HepG2 (cell line): Measurements from ENCODE around the gene SPDYE5. TPM values are rescaled to one million over a fixed set of nuclear protein-coding genes. Genes with fewer than 3 reads are reported as not detected.
"Not testable (repeated sequence)": the region's sequence is repeated elsewhere in the genome, so short reads cannot be mapped to it uniquely, and the experiment has no call there.

Source experiments
- ATAC-seq: fragments of 200-7000 bp; cut with Tn5 transposase; 3 replicates; pipeline ENCODE4 v1.9.1; 2020; ENCODE audit warnings: mild to moderate bottlenecking, moderate library complexity
- BruUV-seq: library from RNA; stranded (reverse); fragments of 400-500 nt; replicated peaks from 2 replicates; lab custom pipeline; 2021; lab: Mats Ljungman, UMichigan
- CTCF ChIA-PET: fragments of 300-600 bp; formaldehyde crosslinking; extraction: SDS; loops from one replicate; lab custom pipeline; 2021; ENCODE audit warnings: low total read pairs, inconsistent platforms, low intra/inter-chr PET ratio; lab: Yijun Ruan, JAX
- POLR2A ChIA-PET: fragments of 350-600 bp; sonication (Branson Sonifier 250); formaldehyde crosslinking; loops from one replicate; lab custom pipeline; 2020; ENCODE audit warnings: antibody characterized with exemption, inconsistent platforms; lab: Yijun Ruan, JAX
- DNase-seq: peaks from one replicate; pipeline ENCODE4 v3.0.0-alpha.2; 2015; ENCODE audit warnings: low spot score
- FAIRE-seq: peaks from 3 replicates; lab custom pipeline; 2011; peaks lifted over from hg19 to GRCh38; lab: Jason Lieb, UNC
- H2AFZ ChIP-seq: one replicate; pipeline ENCODE4 v1.6.1; 2011; ENCODE audit warnings: low read length, inconsistent platforms
- H3K27ac ChIP-seq: fragments of 300-600 bp; 3 replicates; pipeline ENCODE4 v1.8.0; 2011; ENCODE audit warnings: mixed run types, mild to moderate bottlenecking, mixed read lengths, low read length, inconsistent platforms; ENCODE audit not compliant: insufficient read depth; ENCODE audit errors: extremely low read length
- H3K27me3 ChIP-seq, 2 experiments: fragments of 200-600 bp in 1 of 2; 2 replicates in 1 of 2; 3 replicates in 1 of 2; pipeline versions ENCODE4 v1.6.0 to v1.8.0; 2011; ENCODE audit warnings: low read length in 2 of 2, mild to moderate bottlenecking in 2 of 2, moderate library complexity in 2 of 2, inconsistent platforms in 1 of 2; ENCODE audit not compliant: insufficient read depth in 2 of 2, control insufficient read depth in 1 of 2
- H3K36me3 ChIP-seq, 2 experiments: fragments of 200-600 bp in 1 of 2; replicated peaks in 1 of 2; 2 replicates in 1 of 2; 3 replicates in 1 of 2; pipeline versions ENCODE4 v1.5.1 to v1.8.0; 2011; ENCODE audit warnings: low read length in 2 of 2, inconsistent platforms in 1 of 2; ENCODE audit not compliant: insufficient read depth in 2 of 2, control insufficient read depth in 1 of 2
- H3K4me1 ChIP-seq: 2 replicates; pipeline ENCODE4 v1.5.1; 2012; ENCODE audit warnings: low read length, inconsistent platforms; ENCODE audit not compliant: insufficient read depth
- H3K4me2 ChIP-seq: 2 replicates; pipeline ENCODE4 v1.6.0; 2011; ENCODE audit warnings: low read depth, low read length, inconsistent platforms
- H3K4me3 ChIP-seq, 3 experiments: fragments of 200-600 bp in 1 of 3; sonication (generic), shearing (Covaris generic) in 1 of 3; replicated peaks in 1 of 3; 2 replicates each; pipeline ENCODE4 v1.5.1; 2011 to 2016; ENCODE audit warnings: low read length in 3 of 3, inconsistent platforms in 2 of 3, low read depth in 2 of 3, mild to moderate bottlenecking in 2 of 3, control low read depth in 1 of 3, mixed read lengths in 1 of 3; ENCODE audit not compliant: insufficient read depth in 1 of 3
- H3K79me2 ChIP-seq: one replicate; pipeline ENCODE4 v1.6.1; 2011; ENCODE audit warnings: low read length, inconsistent platforms; ENCODE audit not compliant: insufficient read depth
- H3K9ac ChIP-seq: 2 replicates; pipeline ENCODE4 v1.6.0; 2011; ENCODE audit warnings: mild to moderate bottlenecking, low read depth, low read length, inconsistent platforms; ENCODE audit not compliant: insufficient read depth
- H3K9me3 ChIP-seq: 2 replicates; pipeline ENCODE4 v1.5.1; 2012; ENCODE audit warnings: mild to moderate bottlenecking, low read length
- H4K20me1 ChIP-seq: 2 replicates; pipeline ENCODE4 v1.6.0; 2011; ENCODE audit warnings: inconsistent platforms, mild to moderate bottlenecking, low read length, moderate library complexity; ENCODE audit not compliant: insufficient read depth
- ZNF614 ChIP-seq: IDR thresholded peaks from 2 replicates; pipeline ENCODE4 v1.6.1; 2018; ENCODE audit warnings: missing biosample characterization, missing genetic modification reagents, inconsistent platforms, borderline replicate concordance
- WGBS: methylation state at CpG from one replicate; pipeline ENCODE4 v1.1.6; 2017; ENCODE audit warnings: low lambda C conversion rate; 5-methylcytosine and 5-hydroxymethylcytosine counted together
- in situ Hi-C: cut with HindIII; loops from 2 replicates; pipeline ENCODE4 v1.10.0; 2017; ENCODE audit warnings: low pct_unique_long_range_greater_than_20kb; ENCODE audit not compliant: extremely low pct_ligation_motif_present
- intact Hi-C: fragments of 100-400 bp; cut with micrococcal nuclease; formaldehyde crosslinking; loops from one replicate; pipeline ENCODE4 v1.10.0; 2022; ENCODE audit not compliant: unreplicated experiment
- polyA plus RNA-seq, 8 experiments: library from polyadenylated mRNA; depleted of rRNA in 3 of 8; stranded (reverse) in 7 of 8; unstranded in 1 of 8; fragments of >200 nt; fragmentation: Illumina TruSeq in 4 of 8; extraction: Trizol in 4 of 8; gene quantifications; 2 replicates each; pipeline versions ENCODE4 v1.2.1 to v1.2.3, GENCODE V29; 2011 to 2016; ENCODE audit warnings: low read depth in 4 of 8, missing spikeins in 1 of 8, mixed read lengths in 1 of 8; ENCODE audit not compliant: insufficient read depth in 1 of 8
- total RNA-seq, 5 experiments: library from RNA; depleted of rRNA; stranded (reverse); fragments of >200 nt; fragmentation: Illumina TruSeq; extraction: Trizol; gene quantifications; 2 replicates each; pipeline ENCODE4 v1.2.3, GENCODE V29; 2016; ENCODE audit warnings: low read depth in 1 of 5

The SPDYE5 gene
- total and polyA plus RNA-seq, 2 of the 13 experiments (the other 11 are each of a cell fraction or from before 2014, with no cell fraction given) = not detected

GRCh38 chr7:75470166-75470565 lies 22.0 kb upstream of the SPDYE5 start:
- BruUV-seq, CTCF ChIA-PET, H3K9ac ChIP-seq, H3K9me3 ChIP-seq, H3K27ac ChIP-seq, H2AFZ ChIP-seq, H3K79me2 ChIP-seq, H3K4me1 ChIP-seq, POLR2A ChIA-PET, DNase-seq, FAIRE-seq, in situ Hi-C loops, intact Hi-C loops, H3K4me2 ChIP-seq, H4K20me1 ChIP-seq, H3K27me3 ChIP-seq, H3K4me3 ChIP-seq, ATAC-seq: not testable (repeated sequence)
- no CpG with 5 or more reads among the region's 4 CpGs for WGBS
- peaks cover 4 to 15% of the 10 kb centered on the region in 2 experiments; a peak in 4 of 5 replicates for H3K36me3 ChIP-seq

- H3K27me3 ChIP-seq, H3K9me3 ChIP-seq, H3K4me1 ChIP-seq, H2AFZ ChIP-seq, H4K20me1 ChIP-seq, POLR2A ChIA-PET, CTCF ChIA-PET, H3K4me3 ChIP-seq, H3K4me2 ChIP-seq, BruUV-seq, ATAC-seq, H3K9ac ChIP-seq, H3K79me2 ChIP-seq, FAIRE-seq, in situ Hi-C loops, DNase-seq, H3K36me3 ChIP-seq, intact Hi-C loops, H3K27ac ChIP-seq: not testable (repeated sequence)
These were observed 14.7 kb upstream of the SPDYE5 start for GRCh38 chr7:75477457-75477856.

GRCh38 chr7:75480313-75480712 lies 11.8 kb upstream of the SPDYE5 start:
- intact Hi-C loops, H2AFZ ChIP-seq, H3K4me2 ChIP-seq, FAIRE-seq, CTCF ChIA-PET, H3K4me3 ChIP-seq, BruUV-seq, in situ Hi-C loops, DNase-seq, H3K9me3 ChIP-seq, POLR2A ChIA-PET, H3K4me1 ChIP-seq, H3K27ac ChIP-seq, H4K20me1 ChIP-seq, ATAC-seq, H3K9ac ChIP-seq, H3K27me3 ChIP-seq, H3K36me3 ChIP-seq: not testable (repeated sequence)
- TF ChIP-seq ZNF614 (CRISPR knock-in tag) = peak; percentile 100
- H3K79me2 ChIP-seq = peaks cover 15% of the 10 kb centered on the region
